Loucy (cell line): Measurements from ENCODE around the gene NSUN3.

Source experiments
- H2AFZ ChIP-seq: fragments of 200-600 bp; sonication (generic); 2 replicates; pipeline ENCODE4 v1.6.0; 2016; ENCODE audit warnings: antibody characterized with exemption, mild to moderate bottlenecking, low read length, moderate library complexity
- H3F3A ChIP-seq: fragments of 200-600 bp; 2 replicates; pipeline ENCODE4 v1.6.0; 2016; ENCODE audit warnings: antibody characterized with exemption, low read depth, mild to moderate bottlenecking
- H3K27me3 ChIP-seq: fragments of 200-600 bp; sonication (generic); 2 replicates; pipeline ENCODE4 v1.6.1; 2014; ENCODE audit warnings: low read length, mild to moderate bottlenecking; ENCODE audit not compliant: insufficient read depth, poor library complexity, severe bottlenecking
- H3K36me3 ChIP-seq: fragments of 200-600 bp; sonication (generic); 2 replicates; pipeline ENCODE4 v1.6.1; 2016; ENCODE audit warnings: low read length; ENCODE audit not compliant: insufficient read depth
- H3K4me1 ChIP-seq: fragments of 200-600 bp; sonication (generic); 2 replicates; pipeline ENCODE4 v1.5.1; 2014; ENCODE audit warnings: low read length, mild to moderate bottlenecking; ENCODE audit not compliant: insufficient read depth, poor library complexity, severe bottlenecking
- H3K4me2 ChIP-seq: fragments of 200-600 bp; sonication (generic); 2 replicates; pipeline ENCODE4 v1.6.0; 2014; ENCODE audit warnings: antibody characterized with exemption, low read length, low read depth, mild to moderate bottlenecking; ENCODE audit not compliant: poor library complexity, severe bottlenecking
- H3K4me3 ChIP-seq: fragments of 200-600 bp; sonication (generic); 2 replicates; pipeline ENCODE4 v1.5.1; 2014; ENCODE audit warnings: low read length, mild to moderate bottlenecking, mixed read lengths; ENCODE audit not compliant: poor library complexity, severe bottlenecking
- H3K79me2 ChIP-seq: fragments of 200-600 bp; sonication (generic); 2 replicates; pipeline ENCODE4 v1.6.1; 2014; ENCODE audit warnings: low read length; ENCODE audit not compliant: insufficient read depth
- H3K9ac ChIP-seq: fragments of 200-600 bp; sonication (generic); 2 replicates; pipeline ENCODE4 v1.6.0; 2014; ENCODE audit warnings: mild to moderate bottlenecking, low read depth, low read length, moderate library complexity; ENCODE audit not compliant: poor library complexity, severe bottlenecking
- H3K9me2 ChIP-seq: fragments of 200-600 bp; sonication (generic); replicated peaks from 2 replicates; pipeline ENCODE4 v1.6.1; 2016; ENCODE audit warnings: low read depth, low read length, mixed read lengths
- H3K9me3 ChIP-seq: fragments of 200-600 bp; sonication (generic); 2 replicates; pipeline ENCODE4 v1.6.1; 2014; ENCODE audit warnings: mild to moderate bottlenecking, antibody characterized with exemption, low read length, low read depth; ENCODE audit not compliant: insufficient read depth
- H4K20me1 ChIP-seq: fragments of 200-600 bp; sonication (generic); 2 replicates; pipeline ENCODE4 v1.6.0; 2014; ENCODE audit warnings: antibody characterized with exemption, low read length, mild to moderate bottlenecking; ENCODE audit not compliant: insufficient read depth, poor library complexity, severe bottlenecking
- EZH2phosphoT487 ChIP-seq: fragments of 200-600 bp; IDR thresholded peaks from 2 replicates; pipeline ENCODE4 v1.6.1; 2018; ENCODE audit warnings: antibody characterized with exemption, mild to moderate bottlenecking, moderate library complexity, borderline replicate concordance
- TF ChIP-seq, protein P1 (sequence below): fragments of 200-600 bp; sonication (generic); conservative IDR thresholded peaks from 2 replicates; pipeline ENCODE4 v1.5.1; 2014; ENCODE audit warnings: mild to moderate bottlenecking, antibody characterized with exemption, low read length

Gene NSUN3

DNA sequence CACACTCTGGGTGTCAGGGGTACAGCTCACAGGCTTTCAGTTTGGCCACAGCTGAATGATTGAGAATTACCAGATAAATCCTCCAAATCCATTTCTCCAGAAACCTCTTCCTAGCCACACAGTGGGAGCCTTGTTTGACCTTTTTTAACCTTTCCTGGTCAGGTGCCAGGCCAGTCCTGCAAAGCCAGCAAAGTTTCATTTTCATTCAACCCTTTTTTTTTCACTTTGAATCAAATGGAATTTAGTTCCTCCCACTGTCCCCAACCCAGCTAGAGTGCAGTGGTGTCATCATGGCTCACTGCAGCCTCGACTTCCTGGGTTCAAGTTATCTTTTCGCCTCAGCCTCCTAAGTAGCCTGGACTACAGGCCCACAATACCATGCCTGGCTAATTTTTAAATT, 67.8 kb downstream of the NSUN3 start:
- H3K4me1 ChIP-seq: no peaks in the 10 kb centered on the region
- H3K9me2 ChIP-seq: no peaks in the 10 kb centered on the region
- H3K36me3 ChIP-seq: peaks cover 24% of the 10 kb centered on the region; the same call in 1 of the 2 replicates
- H2AFZ ChIP-seq: no peak overlapping the region
- H3F3A ChIP-seq: no peaks in the 10 kb centered on the region
- no peak overlapping the region for H3K9ac ChIP-seq
- no peak overlapping the region for H3K4me3 ChIP-seq
- H3K79me2 ChIP-seq: no peaks in the 10 kb centered on the region
- no peaks in the 10 kb centered on the region for H3K9me3 ChIP-seq
- TF ChIP-seq, protein P1, sequence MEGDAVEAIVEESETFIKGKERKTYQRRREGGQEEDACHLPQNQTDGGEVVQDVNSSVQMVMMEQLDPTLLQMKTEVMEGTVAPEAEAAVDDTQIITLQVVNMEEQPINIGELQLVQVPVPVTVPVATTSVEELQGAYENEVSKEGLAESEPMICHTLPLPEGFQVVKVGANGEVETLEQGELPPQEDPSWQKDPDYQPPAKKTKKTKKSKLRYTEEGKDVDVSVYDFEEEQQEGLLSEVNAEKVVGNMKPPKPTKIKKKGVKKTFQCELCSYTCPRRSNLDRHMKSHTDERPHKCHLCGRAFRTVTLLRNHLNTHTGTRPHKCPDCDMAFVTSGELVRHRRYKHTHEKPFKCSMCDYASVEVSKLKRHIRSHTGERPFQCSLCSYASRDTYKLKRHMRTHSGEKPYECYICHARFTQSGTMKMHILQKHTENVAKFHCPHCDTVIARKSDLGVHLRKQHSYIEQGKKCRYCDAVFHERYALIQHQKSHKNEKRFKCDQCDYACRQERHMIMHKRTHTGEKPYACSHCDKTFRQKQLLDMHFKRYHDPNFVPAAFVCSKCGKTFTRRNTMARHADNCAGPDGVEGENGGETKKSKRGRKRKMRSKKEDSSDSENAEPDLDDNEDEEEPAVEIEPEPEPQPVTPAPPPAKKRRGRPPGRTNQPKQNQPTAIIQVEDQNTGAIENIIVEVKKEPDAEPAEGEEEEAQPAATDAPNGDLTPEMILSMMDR: no peak
- TF ChIP-seq EZH2phosphoT487: no peak
- no peak overlapping the region for H3K4me2 ChIP-seq
- no peaks in the 10 kb centered on the region for H3K27me3 ChIP-seq
- H4K20me1 ChIP-seq: no peaks in the 10 kb centered on the region

DNA sequence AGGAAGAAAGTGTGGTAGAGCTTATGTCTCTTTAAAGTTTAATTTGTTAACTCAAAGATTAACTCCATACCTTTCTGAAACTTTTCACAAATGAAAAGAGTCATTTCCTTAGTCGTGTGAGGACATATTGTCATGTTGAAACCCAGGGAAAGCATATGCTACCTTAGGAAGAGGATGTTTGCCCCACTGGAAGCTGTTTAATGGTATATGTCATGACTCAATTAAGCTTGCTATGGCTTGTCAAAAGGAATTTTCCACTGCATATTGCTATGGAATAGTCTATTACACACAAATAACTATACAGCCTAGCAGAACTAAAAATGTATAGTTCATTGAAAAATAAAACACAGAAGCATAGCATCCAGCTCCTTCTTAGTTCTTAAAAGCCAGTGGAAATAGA, 69.9 kb downstream of the NSUN3 start:
- no peak overlapping the region for H3K9ac ChIP-seq
- no peak overlapping the region for H3K4me2 ChIP-seq
- H3K9me2 ChIP-seq: no peaks in the 10 kb centered on the region
- no peaks in the 10 kb centered on the region for H3F3A ChIP-seq
- peaks cover 9% of the 10 kb centered on the region; the same call in 1 of the 2 replicates for H3K36me3 ChIP-seq
- H2AFZ ChIP-seq: no peak overlapping the region
- no peaks in the 10 kb centered on the region for H3K4me1 ChIP-seq
- H3K27me3 ChIP-seq: no peaks in the 10 kb centered on the region
- no peaks in the 10 kb centered on the region for H3K9me3 ChIP-seq
- H4K20me1 ChIP-seq: no peaks in the 10 kb centered on the region
- no peaks in the 10 kb centered on the region for H3K79me2 ChIP-seq
- no peak overlapping the region for H3K4me3 ChIP-seq
- TF ChIP-seq, protein P1: no peak
- TF ChIP-seq EZH2phosphoT487: no peak

GRCh38 chr3:94136133-94136532, 73.3 kb downstream of the NSUN3 start:
- Histone ChIP-seq H4K20me1 (no peaks in the 10 kb centered on the region), H3K4me2 (no peak overlapping the region), H3K36me3 (no peaks in the 10 kb centered on the region), H2AFZ (no peak overlapping the region), H3K27me3 (no peaks in the 10 kb centered on the region), H3F3A (no peaks in the 10 kb centered on the region), H3K9ac (no peak overlapping the region), H3K4me3 (no peak overlapping the region), H3K9me2 (no peaks in the 10 kb centered on the region), H3K4me1 (no peaks in the 10 kb centered on the region), H3K9me3 (no peaks in the 10 kb centered on the region), H3K79me2 (no peaks in the 10 kb centered on the region)
- no peak for TF ChIP-seq EZH2phosphoT487
- TF ChIP-seq, protein P1: no peak
